Gastroesophageal sphincter (tissue), 3 donors: Measurements from ENCODE around the gene MAPK1.

ENCODE experiments used
- EP300 ChIP-seq: sonication (generic); formaldehyde crosslinking; IDR thresholded peaks from one replicate; pipeline ENCODE4 v1.6.1; 2017; ENCODE audit warnings: antibody characterized with exemption, mild to moderate bottlenecking
- POLR2A ChIP-seq, 2 donors: fragments of 450-650 bp; IDR thresholded peaks; one replicate each; pipeline ENCODE4 v1.6.1; 2017; ENCODE audit warnings: antibody characterized with exemption in 2 of 2, mild to moderate bottlenecking in 2 of 2, moderate library complexity in 1 of 2
- POLR2AphosphoS5 ChIP-seq: sonication (generic); formaldehyde crosslinking; IDR thresholded peaks from one replicate; pipeline ENCODE4 v1.6.1; 2017; ENCODE audit warnings: antibody characterized with exemption
- TF ChIP-seq, protein P1 (sequence below), 4 experiments: fragments of 200-600 bp in 2 of 4; fragments of 450-650 bp in 2 of 4; sonication (generic) in 1 of 4; IDR thresholded peaks; one replicate each; pipeline ENCODE4 v1.5.1; 2017 to 2019; ENCODE audit warnings: antibody characterized with exemption in 4 of 4, mild to moderate bottlenecking in 2 of 4, moderate library complexity in 2 of 4

- TF ChIP-seq POLR2A (IDR thresholded peaks at IDR 0.05), result no peak
- TF ChIP-seq, protein P1, sequence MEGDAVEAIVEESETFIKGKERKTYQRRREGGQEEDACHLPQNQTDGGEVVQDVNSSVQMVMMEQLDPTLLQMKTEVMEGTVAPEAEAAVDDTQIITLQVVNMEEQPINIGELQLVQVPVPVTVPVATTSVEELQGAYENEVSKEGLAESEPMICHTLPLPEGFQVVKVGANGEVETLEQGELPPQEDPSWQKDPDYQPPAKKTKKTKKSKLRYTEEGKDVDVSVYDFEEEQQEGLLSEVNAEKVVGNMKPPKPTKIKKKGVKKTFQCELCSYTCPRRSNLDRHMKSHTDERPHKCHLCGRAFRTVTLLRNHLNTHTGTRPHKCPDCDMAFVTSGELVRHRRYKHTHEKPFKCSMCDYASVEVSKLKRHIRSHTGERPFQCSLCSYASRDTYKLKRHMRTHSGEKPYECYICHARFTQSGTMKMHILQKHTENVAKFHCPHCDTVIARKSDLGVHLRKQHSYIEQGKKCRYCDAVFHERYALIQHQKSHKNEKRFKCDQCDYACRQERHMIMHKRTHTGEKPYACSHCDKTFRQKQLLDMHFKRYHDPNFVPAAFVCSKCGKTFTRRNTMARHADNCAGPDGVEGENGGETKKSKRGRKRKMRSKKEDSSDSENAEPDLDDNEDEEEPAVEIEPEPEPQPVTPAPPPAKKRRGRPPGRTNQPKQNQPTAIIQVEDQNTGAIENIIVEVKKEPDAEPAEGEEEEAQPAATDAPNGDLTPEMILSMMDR (IDR thresholded peaks at IDR 0.05), result no peak
- TF ChIP-seq EP300, result no peak
- TF ChIP-seq POLR2AphosphoS5, result no peak
Measured at GRCh38 chr22:21726650-21727049, 140.8 kb downstream of the MAPK1 start.
